Measurements from ENCODE around the gene PTH2R. TPM values are rescaled to one million over a fixed set of nuclear protein-coding genes. Genes with fewer than 3 reads are reported as not detected.

Gene PTH2R
- total and polyA plus RNA-seq, 2 donors (not counting 3 experiments of a cell fraction or from before 2014, with no cell fraction given) = not detected

GRCh38 chr2:208541989-208542464 lies 135.4 kb downstream of the PTH2R start:
- ChIA-PET POLR2A (no interaction called here), CTCF (no interaction called here)
- H3K4me1 ChIP-seq (ENCODE audit: control insufficient read depth, extremely low read depth, insufficient read depth, low read length) = no peaks in the 10 kb centered on the region
- H4K20me1 ChIP-seq (replicated peaks; ENCODE audit: control insufficient read depth, extremely low read depth, insufficient read depth, low read length) = no peaks in the 10 kb centered on the region
- H3K4me3 ChIP-seq (replicated peaks in 1 of 3; ENCODE audit: insufficient read depth in 1 of 3, low read depth in 1 of 3, low read length in 3 of 3) = no peak overlapping the region
- BruUV-seq (replicated peaks) = no TSS peak
- TF ChIP-seq MYC (IDR thresholded peaks at IDR 0.05; ENCODE audit: low read depth, low read length) (no peak), POLR2A (IDR thresholded peaks at IDR 0.05; ENCODE audit: low read depth, low read length) (no peak), FOS (IDR thresholded peaks at IDR 0.05; ENCODE audit: borderline replicate concordance, insufficient read depth, low read length) (no peak), EZH2 (IDR thresholded peaks at IDR 0.05; ENCODE audit: borderline replicate concordance, low read depth, low read length, severe bottlenecking) (no peak), GATA2 (IDR thresholded peaks at IDR 0.05; ENCODE audit: insufficient read depth, insufficient read length, low read depth, low read length) (no peak), JUN (IDR thresholded peaks at IDR 0.05; ENCODE audit: borderline replicate concordance, insufficient read depth, insufficient read length, low read depth) (no peak), MAX (IDR thresholded peaks at IDR 0.05; ENCODE audit: insufficient read depth, insufficient read length) (no peak)
- TF ChIP-seq, protein P1, sequence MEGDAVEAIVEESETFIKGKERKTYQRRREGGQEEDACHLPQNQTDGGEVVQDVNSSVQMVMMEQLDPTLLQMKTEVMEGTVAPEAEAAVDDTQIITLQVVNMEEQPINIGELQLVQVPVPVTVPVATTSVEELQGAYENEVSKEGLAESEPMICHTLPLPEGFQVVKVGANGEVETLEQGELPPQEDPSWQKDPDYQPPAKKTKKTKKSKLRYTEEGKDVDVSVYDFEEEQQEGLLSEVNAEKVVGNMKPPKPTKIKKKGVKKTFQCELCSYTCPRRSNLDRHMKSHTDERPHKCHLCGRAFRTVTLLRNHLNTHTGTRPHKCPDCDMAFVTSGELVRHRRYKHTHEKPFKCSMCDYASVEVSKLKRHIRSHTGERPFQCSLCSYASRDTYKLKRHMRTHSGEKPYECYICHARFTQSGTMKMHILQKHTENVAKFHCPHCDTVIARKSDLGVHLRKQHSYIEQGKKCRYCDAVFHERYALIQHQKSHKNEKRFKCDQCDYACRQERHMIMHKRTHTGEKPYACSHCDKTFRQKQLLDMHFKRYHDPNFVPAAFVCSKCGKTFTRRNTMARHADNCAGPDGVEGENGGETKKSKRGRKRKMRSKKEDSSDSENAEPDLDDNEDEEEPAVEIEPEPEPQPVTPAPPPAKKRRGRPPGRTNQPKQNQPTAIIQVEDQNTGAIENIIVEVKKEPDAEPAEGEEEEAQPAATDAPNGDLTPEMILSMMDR (IDR thresholded peaks at IDR 0.05; ENCODE audit: extremely low read depth in 1 of 2, insufficient read depth in 1 of 2, low read depth in 1 of 2, low read length in 2 of 2) = no peak
- FAIRE-seq (no peak), DNase-seq (ENCODE audit: low read depth, low spot score) (no peak)
- H3K9me3 ChIP-seq (replicated peaks; ENCODE audit: control insufficient read depth, insufficient read depth, low read length) = no peaks in the 10 kb centered on the region
- H3K79me2 ChIP-seq (ENCODE audit: control insufficient read depth, insufficient read depth, low read length) = no peaks in the 10 kb centered on the region
- dilution Hi-C loops (cut with MboI; ENCODE audit: extremely low pct_ligation_motif_present, low sequenced_read_pairs) (no loop called here), intact Hi-C loops (cut with micrococcal nuclease) (no loop called here)
- H3K27me3 ChIP-seq (ENCODE audit: control insufficient read depth in 2 of 2, insufficient read depth in 2 of 2, low read length in 2 of 2) = no peaks in the 10 kb centered on the region
- H3K9me1 ChIP-seq (replicated peaks; ENCODE audit: control insufficient read depth, extremely low read depth, insufficient read depth, low read length) = no peaks in the 10 kb centered on the region
- H2AFZ ChIP-seq (ENCODE audit: low read depth, low read length) = no peak overlapping the region
- H3K27ac ChIP-seq (ENCODE audit: insufficient read depth, low read depth, low read length) = no peak overlapping the region
- no peaks in the 10 kb centered on the region for H3K36me3 ChIP-seq (ENCODE audit: control insufficient read depth in 2 of 2, extremely low read depth in 1 of 2, insufficient read depth in 2 of 2, low read length in 2 of 2)
- H3K9ac ChIP-seq (replicated peaks; ENCODE audit: extremely low read depth, insufficient read depth, low read length) = no peak overlapping the region
- H3K4me2 ChIP-seq (ENCODE audit: insufficient read depth, low read length) = no peak overlapping the region
